ENCODE data around the gene BDKRB2.

GRCh38 chr14:96168581-96168980 lies 36.1 kb upstream of the BDKRB2 start:
- TF ChIP-seq CTCF (IDR thresholded peaks at IDR 0.05) (no peak), EZH2 (IDR thresholded peaks at IDR 0.05; ENCODE audit: borderline replicate concordance, insufficient read depth, low read depth, low read length, poor library complexity, severe bottlenecking) (no peak)

Data from B cell (primary cell).